ENCODE measurements around the gene FANCG.

DNA sequence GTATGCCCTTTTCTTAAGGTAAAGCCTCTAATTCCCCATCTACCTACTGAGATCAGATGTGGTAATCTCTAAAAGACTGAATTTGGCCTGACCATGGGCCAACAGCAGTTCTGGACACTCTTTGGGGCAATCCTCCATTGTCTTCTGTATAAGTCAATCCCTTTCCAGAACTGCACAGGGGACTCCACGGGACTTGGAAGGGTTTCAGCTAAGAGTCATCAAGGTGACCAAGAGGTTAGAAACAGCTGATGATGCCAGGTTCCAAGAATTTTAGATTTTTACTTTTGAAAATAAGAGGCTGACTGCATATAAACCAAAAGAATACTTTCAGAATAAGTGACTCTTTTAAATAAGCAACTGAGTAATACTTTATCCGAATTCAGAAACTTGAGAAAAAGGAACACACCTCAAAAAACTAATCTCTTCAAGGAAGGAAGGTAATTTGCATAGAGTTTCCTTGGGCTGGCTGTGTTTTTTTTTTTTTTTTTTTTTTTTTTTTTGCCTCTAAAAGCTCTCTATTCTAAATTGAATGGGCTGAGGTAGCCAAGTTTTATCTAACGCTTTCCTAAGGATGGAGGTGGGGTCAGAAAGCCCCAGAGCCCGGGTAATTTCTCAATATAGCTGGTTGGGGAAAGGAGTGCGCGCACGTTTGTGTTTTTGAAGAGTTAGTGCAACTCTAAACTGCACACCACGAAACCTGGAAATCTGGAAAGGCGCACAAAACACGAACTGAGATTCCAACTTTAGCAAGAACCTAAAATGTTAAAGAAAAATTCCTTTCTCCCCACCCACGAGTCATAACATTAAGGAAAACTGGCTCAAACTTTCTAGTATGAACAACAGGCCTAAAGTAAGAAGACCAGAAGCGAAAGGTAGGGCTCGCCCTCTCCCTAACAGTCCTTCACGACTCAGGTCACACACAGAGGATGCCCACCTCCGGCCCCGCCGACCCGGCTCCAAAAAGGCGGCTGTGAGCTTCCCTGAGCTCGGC, 8.6 kb downstream of the FANCG start:
- TF ChIP-seq, protein P1, sequence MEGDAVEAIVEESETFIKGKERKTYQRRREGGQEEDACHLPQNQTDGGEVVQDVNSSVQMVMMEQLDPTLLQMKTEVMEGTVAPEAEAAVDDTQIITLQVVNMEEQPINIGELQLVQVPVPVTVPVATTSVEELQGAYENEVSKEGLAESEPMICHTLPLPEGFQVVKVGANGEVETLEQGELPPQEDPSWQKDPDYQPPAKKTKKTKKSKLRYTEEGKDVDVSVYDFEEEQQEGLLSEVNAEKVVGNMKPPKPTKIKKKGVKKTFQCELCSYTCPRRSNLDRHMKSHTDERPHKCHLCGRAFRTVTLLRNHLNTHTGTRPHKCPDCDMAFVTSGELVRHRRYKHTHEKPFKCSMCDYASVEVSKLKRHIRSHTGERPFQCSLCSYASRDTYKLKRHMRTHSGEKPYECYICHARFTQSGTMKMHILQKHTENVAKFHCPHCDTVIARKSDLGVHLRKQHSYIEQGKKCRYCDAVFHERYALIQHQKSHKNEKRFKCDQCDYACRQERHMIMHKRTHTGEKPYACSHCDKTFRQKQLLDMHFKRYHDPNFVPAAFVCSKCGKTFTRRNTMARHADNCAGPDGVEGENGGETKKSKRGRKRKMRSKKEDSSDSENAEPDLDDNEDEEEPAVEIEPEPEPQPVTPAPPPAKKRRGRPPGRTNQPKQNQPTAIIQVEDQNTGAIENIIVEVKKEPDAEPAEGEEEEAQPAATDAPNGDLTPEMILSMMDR (IDR thresholded peaks at IDR 0.05), result no peak
- no peak for TF ChIP-seq POLR2A (IDR thresholded peaks at IDR 0.05)
